ENCODE results near the gene NHEJ1.

NHEJ1 gene

GRCh38 chr2:219125225-219125885, 35.3 kb downstream of the NHEJ1 start:
- no peak for DNase-seq (ENCODE audit: insufficient read length)
- no peak for FAIRE-seq

GRCh38 chr2:219124381-219125110, 36.1 kb downstream of the NHEJ1 start:
- DNase-seq (ENCODE audit: insufficient read length) (no peak), FAIRE-seq (no peak)
- no peak for TF ChIP-seq POLR2AphosphoS5 (IDR thresholded peaks at IDR 0.05; ENCODE audit: low read depth, low read length)
- TF ChIP-seq TAF1 (IDR thresholded peaks at IDR 0.05; ENCODE audit: borderline replicate concordance, low read depth, low read length) = no peak
- TF ChIP-seq POLR2A (IDR thresholded peaks at IDR 0.05; ENCODE audit: low read depth, low read length) = no peak

More at GRCh38 chr2:219125225-219125885, 35.3 kb downstream of the NHEJ1 start:
- TF ChIP-seq POLR2A (IDR thresholded peaks at IDR 0.05; ENCODE audit: low read depth, low read length) = no peak
- TF ChIP-seq POLR2AphosphoS5 (IDR thresholded peaks at IDR 0.05; ENCODE audit: low read depth, low read length) = no peak
- TF ChIP-seq TAF1 (IDR thresholded peaks at IDR 0.05; ENCODE audit: borderline replicate concordance, low read depth, low read length) = no peak

- no peak for DNase-seq (ENCODE audit: insufficient read length)
- FAIRE-seq = no peak
- TF ChIP-seq TAF1 (IDR thresholded peaks at IDR 0.05; ENCODE audit: borderline replicate concordance, low read depth, low read length) = no peak
- TF ChIP-seq POLR2AphosphoS5 (IDR thresholded peaks at IDR 0.05; ENCODE audit: low read depth, low read length) = no peak
- no peak for TF ChIP-seq POLR2A (IDR thresholded peaks at IDR 0.05; ENCODE audit: low read depth, low read length)
These were observed 37.1 kb downstream of the NHEJ1 start for GRCh38 chr2:219123356-219124135.

- FAIRE-seq (no peak), DNase-seq (ENCODE audit: insufficient read length) (no peak)
- no peak for TF ChIP-seq POLR2AphosphoS5 (IDR thresholded peaks at IDR 0.05; ENCODE audit: low read depth, low read length)
- no peak for TF ChIP-seq POLR2A (IDR thresholded peaks at IDR 0.05; ENCODE audit: low read depth, low read length)
- TF ChIP-seq TAF1 (IDR thresholded peaks at IDR 0.05; ENCODE audit: borderline replicate concordance, low read depth, low read length) = no peak
These were observed 38.2 kb downstream of the NHEJ1 start for GRCh38 chr2:219122202-219122980.

- DNase-seq (ENCODE audit: insufficient read length) = no peak
- TF ChIP-seq POLR2AphosphoS5 (IDR thresholded peaks at IDR 0.05; ENCODE audit: low read depth, low read length) (no peak), TAF1 (IDR thresholded peaks at IDR 0.05; ENCODE audit: borderline replicate concordance, low read depth, low read length) (no peak), POLR2A (IDR thresholded peaks at IDR 0.05; ENCODE audit: low read depth, low read length) (no peak)
- no peak for FAIRE-seq
These were observed 40.5 kb downstream of the NHEJ1 start for GRCh38 chr2:219120082-219120481.

GRCh38 chr2:219119422-219120043, 41.1 kb downstream of the NHEJ1 start:
- no peak for TF ChIP-seq TAF1 (IDR thresholded peaks at IDR 0.05; ENCODE audit: borderline replicate concordance, low read depth, low read length)
- TF ChIP-seq POLR2AphosphoS5 (IDR thresholded peaks at IDR 0.05; ENCODE audit: low read depth, low read length) = no peak
- no peak for TF ChIP-seq POLR2A (IDR thresholded peaks at IDR 0.05; ENCODE audit: low read depth, low read length)
- peak; percentile 58 for FAIRE-seq

GRCh38 chr2:219118504-219118903, 42.1 kb downstream of the NHEJ1 start:
- TF ChIP-seq TAF1 (IDR thresholded peaks at IDR 0.05; ENCODE audit: borderline replicate concordance, low read depth, low read length) = no peak
- no peak for TF ChIP-seq POLR2AphosphoS5 (IDR thresholded peaks at IDR 0.05; ENCODE audit: low read depth, low read length)
- TF ChIP-seq POLR2A (IDR thresholded peaks at IDR 0.05; ENCODE audit: low read depth, low read length) = no peak
- DNase-seq (ENCODE audit: insufficient read length) = no peak
- no peak for FAIRE-seq

More at GRCh38 chr2:219119422-219120043, 41.1 kb downstream of the NHEJ1 start:
- DNase-seq (ENCODE audit: insufficient read length) = peak; percentile 23

GRCh38 chr2:219116776-219117646, 43.6 kb downstream of the NHEJ1 start:
- FAIRE-seq (no peak), DNase-seq (ENCODE audit: insufficient read length) (no peak)
- TF ChIP-seq TAF1 (IDR thresholded peaks at IDR 0.05; ENCODE audit: borderline replicate concordance, low read depth, low read length) (no peak), POLR2AphosphoS5 (IDR thresholded peaks at IDR 0.05; ENCODE audit: low read depth, low read length) (no peak), POLR2A (IDR thresholded peaks at IDR 0.05; ENCODE audit: low read depth, low read length) (no peak)

- no peak for TF ChIP-seq TAF1 (IDR thresholded peaks at IDR 0.05; ENCODE audit: borderline replicate concordance, low read depth, low read length)
- no peak for TF ChIP-seq POLR2A (IDR thresholded peaks at IDR 0.05; ENCODE audit: low read depth, low read length)
- TF ChIP-seq POLR2AphosphoS5 (IDR thresholded peaks at IDR 0.05; ENCODE audit: low read depth, low read length) = no peak
- FAIRE-seq (no peak), DNase-seq (ENCODE audit: insufficient read length) (no peak)
These were observed 47.8 kb downstream of the NHEJ1 start for GRCh38 chr2:219112651-219113338.
